GM12878 (cell line): ENCODE data around the gene DCBLD1. TPM values are rescaled to one million over a fixed set of nuclear protein-coding genes. Genes with fewer than 3 reads are reported as not detected.
A peak's percentile ranks its signal among the peaks of the same experiment; 100 is the strongest.

Experiments used
- ATAC-seq: fragments of 200-7000 bp; cut with Tn5 transposase; 3 replicates; pipeline ENCODE4 v1.9.1; 2020; ENCODE audit warnings: mild to moderate bottlenecking, moderate library complexity
- BruUV-seq: library from RNA; stranded (reverse); fragments of 400-500 nt; replicated peaks from 2 replicates; lab custom pipeline; 2021; lab: Mats Ljungman, UMichigan
- CTCF ChIA-PET: fragments of 300-600 bp; sonication (Branson Sonifier 250); formaldehyde crosslinking; extraction: SDS; loops from one replicate; lab custom pipeline; 2021; ENCODE audit warnings: inconsistent platforms; lab: Yijun Ruan, JAX
- POLR2A ChIA-PET: fragments of 350-600 bp; formaldehyde crosslinking; extraction: SDS; loops from one replicate; lab custom pipeline; 2021; ENCODE audit warnings: inconsistent platforms; lab: Charles Lee
- RAD21 ChIA-PET: fragments of 300-600 bp; sonication (Branson Sonifier 250); formaldehyde crosslinking; loops from one replicate; lab custom pipeline; 2023; ENCODE audit warnings: antibody characterized with exemption; ENCODE audit not compliant: unreplicated experiment; lab: Charles Lee
- SMC1A ChIA-PET: fragments of 300-600 bp; sonication (Branson Sonifier 250); formaldehyde crosslinking; loops from one replicate; lab custom pipeline; 2023; ENCODE audit not compliant: unreplicated experiment, uncharacterized antibody; lab: Charles Lee
- DNase-seq: peaks from one replicate; pipeline ENCODE4 v3.0.0-alpha.2; 2011; ENCODE audit warnings: low read depth, low spot score
- FAIRE-seq: peaks from 3 replicates; lab custom pipeline; 2011; peaks lifted over from hg19 to GRCh38; lab: Jason Lieb, UNC
- H2AFZ ChIP-seq: 2 replicates; pipeline ENCODE4 v1.6.0; 2011; ENCODE audit warnings: low read depth, low read length, control low read depth; ENCODE audit not compliant: control insufficient read depth
- H3K27ac ChIP-seq: 2 replicates; pipeline ENCODE4 v1.5.1; 2011; ENCODE audit warnings: control low read depth; ENCODE audit not compliant: control insufficient read depth, insufficient read depth
- H3K27me3 ChIP-seq, 2 experiments: replicated peaks in 1 of 2; 2 replicates each; pipeline versions ENCODE4 v1.6.0 to v1.6.1; 2011; ENCODE audit warnings: low read length in 1 of 2; ENCODE audit not compliant: control insufficient read depth in 2 of 2, insufficient read depth in 2 of 2
- H3K36me3 ChIP-seq, 2 experiments: 2 replicates each; pipeline ENCODE4 v1.5.1; 2011; ENCODE audit warnings: low read length in 1 of 2; ENCODE audit not compliant: control insufficient read depth in 2 of 2, insufficient read depth in 2 of 2
- H3K4me1 ChIP-seq: 2 replicates; pipeline ENCODE4 v1.6.1; 2011; ENCODE audit warnings: mild to moderate bottlenecking, low read length, moderate library complexity, mixed read lengths; ENCODE audit not compliant: control insufficient read depth, insufficient read depth
- H3K4me2 ChIP-seq: 2 replicates; pipeline ENCODE4 v1.6.0; 2011; ENCODE audit warnings: control low read depth; ENCODE audit not compliant: control insufficient read depth, insufficient read depth
- H3K4me3 ChIP-seq: fragments of 200-600 bp; sonication (generic); 2 replicates; pipeline ENCODE4 v1.5.1; 2016
- H3K79me2 ChIP-seq: 2 replicates; pipeline ENCODE4 v1.6.0; 2011; ENCODE audit warnings: low read length; ENCODE audit not compliant: control insufficient read depth, insufficient read depth
- H3K9ac ChIP-seq: 2 replicates; pipeline ENCODE4 v1.8.0; 2011; ENCODE audit warnings: low read length, control low read depth, mixed read lengths; ENCODE audit not compliant: control insufficient read depth, insufficient read depth
- H3K9me3 ChIP-seq: replicated peaks from 3 replicates; pipeline ENCODE4 v1.5.1; 2011; ENCODE audit warnings: mild to moderate bottlenecking, low read length; ENCODE audit not compliant: control insufficient read depth, insufficient read depth
- H4K20me1 ChIP-seq: 2 replicates; pipeline ENCODE4 v1.6.0; 2011; ENCODE audit not compliant: control insufficient read depth, insufficient read depth
- ATF7 ChIP-seq: fragments of 450-650 bp; IDR thresholded peaks from 2 replicates; pipeline ENCODE4 v1.6.1; 2016; ENCODE audit warnings: low read depth, mild to moderate bottlenecking
- BHLHE40 ChIP-seq, 2 experiments: fragments of 450-650 bp in 1 of 2; IDR thresholded peaks; 2 replicates each; pipeline ENCODE4 v1.6.1; 2011 to 2017; ENCODE audit warnings: low read depth in 2 of 2, borderline replicate concordance in 1 of 2, improper control_type of control experiment in 1 of 2, low read length in 1 of 2, mild to moderate bottlenecking in 1 of 2
- CBX3 ChIP-seq: fragments of 200-600 bp; sonication (generic); IDR thresholded peaks from 2 replicates; pipeline ENCODE4 v1.6.1; 2016; ENCODE audit warnings: low read depth, borderline replicate concordance
- CHD4 ChIP-seq: fragments of 200-600 bp; sonication (generic); IDR thresholded peaks from 2 replicates; pipeline ENCODE4 v1.6.1; 2016; ENCODE audit warnings: mild to moderate bottlenecking
- CREM ChIP-seq: IDR thresholded peaks from 2 replicates; pipeline ENCODE4 v1.6.1; 2014; ENCODE audit warnings: antibody characterized with exemption, low read depth
- GATAD2B ChIP-seq: fragments of 450-650 bp; conservative IDR thresholded peaks from 2 replicates; pipeline ENCODE4 v1.6.1; 2017; ENCODE audit warnings: low read depth, mild to moderate bottlenecking, moderate library complexity
- HSF1 ChIP-seq: fragments of 150-350 bp; IDR thresholded peaks from 2 replicates; pipeline ENCODE4 v1.6.1; 2014; ENCODE audit warnings: mild to moderate bottlenecking, low read depth, low read length
- IRF5 ChIP-seq: fragments of 450-650 bp; IDR thresholded peaks from 2 replicates; pipeline ENCODE4 v1.6.1; 2017; ENCODE audit warnings: borderline replicate concordance
- PBX3 ChIP-seq: IDR thresholded peaks from 2 replicates; pipeline ENCODE4 v1.6.1; 2011; ENCODE audit warnings: mild to moderate bottlenecking, low read depth, low read length, moderate library complexity; ENCODE audit not compliant: insufficient replicate concordance
- SKIL ChIP-seq: fragments of 450-650 bp; IDR thresholded peaks from 2 replicates; pipeline ENCODE4 v1.6.1; 2017; ENCODE audit warnings: mild to moderate bottlenecking, low read depth, inconsistent platforms; ENCODE audit not compliant: poor library complexity, severe bottlenecking
- SMARCA5 ChIP-seq: fragments of 450-650 bp; IDR thresholded peaks from 2 replicates; pipeline ENCODE4 v1.6.1; 2017; ENCODE audit warnings: mild to moderate bottlenecking
- ZNF217 ChIP-seq: fragments of 450-650 bp; IDR thresholded peaks from 2 replicates; pipeline ENCODE4 v1.6.1; 2017; ENCODE audit warnings: antibody characterized with exemption, mild to moderate bottlenecking
- WGBS: methylation state at CpG from one replicate; pipeline ENCODE4 v1.1.6; 2016; ENCODE audit warnings: low lambda C conversion rate; ENCODE audit not compliant: insufficient replicate concordance, insufficient coverage; ENCODE audit errors: missing lambda C conversion rate; 5-methylcytosine and 5-hydroxymethylcytosine counted together
- in situ Hi-C: fragments of 300-500 bp; cut with MboI; formaldehyde crosslinking; loops from 9 replicates; pipeline ENCODE4 v1.14.3; 2018; ENCODE audit warnings: mixed read lengths
- intact Hi-C: fragments of 100-400 bp; cut with micrococcal nuclease; formaldehyde crosslinking; loops from one replicate; pipeline ENCODE4 v1.14.2; 2022; ENCODE audit not compliant: unreplicated experiment
- polyA plus RNA-seq, 11 experiments: library from polyadenylated mRNA; depleted of rRNA in 4 of 11; unstranded in 6 of 11; stranded (reverse) in 5 of 11; fragments of >200 nt; fragmentation: Nextera tagmentation in 4 of 11; fragmentation: Illumina TruSeq in 1 of 11; extraction: Ambion mirVana in 4 of 11; extraction: Trizol in 1 of 11; gene quantifications; 1 replicate in 1 of 11; 2 replicates in 10 of 11; pipeline versions ENCODE4 v1.2.1 to v1.2.3, GENCODE V29; 2011 to 2016; ENCODE audit warnings: inconsistent platforms in 2 of 11, missing spikeins in 2 of 11, low read depth in 1 of 11
- total RNA-seq, 4 experiments: library from RNA; depleted of rRNA in 3 of 4; stranded (reverse); fragments of >200 nt in 3 of 4; fragmentation: Illumina TruSeq in 1 of 4; extraction: Trizol in 1 of 4; gene quantifications; 2 replicates each; pipeline versions ENCODE4 v1.2.1 to v1.2.3, GENCODE V29; 2013 to 2021

Gene DCBLD1
- total and polyA plus RNA-seq, 10 of the 15 experiments (the other 5 are each of a cell fraction or from before 2014, with no cell fraction given) = 0.92 to 9.2 (median 8.3) TPM

GRCh38 chr6:117448732-117449485, 33.6 kb upstream of the DCBLD1 start:
- intact Hi-C loops = loop anchor here (2.0 kb wide), 1 partner anchor 382 kb away; no protein-coding TSS in a partner anchor
- TF ChIP-seq CREM (no peak), ZNF217 (no peak), HSF1 (no peak), SMARCA5 (no peak), CBX3 (no peak), GATAD2B (no peak), BHLHE40 (IDR thresholded peaks at IDR 0.05; ENCODE audit: borderline replicate concordance in 1 of 2, low read depth in 2 of 2, low read length in 1 of 2) (no peak), CHD4 (no peak), SKIL (no peak), ATF7 (no peak), IRF5 (no peak), PBX3 (no peak)

More at GRCh38 chr6:117448732-117449485, 33.6 kb upstream of the DCBLD1 start:
- H3K27me3 ChIP-seq = no peaks in the 10 kb centered on the region
- FAIRE-seq = peak; percentile 52
- ChIA-PET SMC1A (interaction anchor here (0.6 to 5.2 kb wide), 17 partner anchors 7 to 691 kb away, joined by 3 to 61 read pairs (median 6); partner anchors contain the start of genes GOPC and ROS1), RAD21 (interaction anchor here (1.2 to 5.3 kb wide), 6 partner anchors 30 to 381 kb away, joined by 8 to 71 read pairs (median 12); partner anchors contain the start of gene GOPC), CTCF (interaction anchor here (0.8 to 6.4 kb wide), 21 partner anchors 8 to 1662 kb away, joined by 3 to 121 read pairs (median 7); partner anchors contain the start of genes GOPC and ROS1), POLR2A (no interaction called here)
- H3K79me2 ChIP-seq = no peaks in the 10 kb centered on the region
- H3K4me3 ChIP-seq = no peak overlapping the region
- no peak for ATAC-seq
- no peak for DNase-seq
- no peaks in the 10 kb centered on the region for H4K20me1 ChIP-seq
- no peak overlapping the region for H3K9ac ChIP-seq
- H3K27ac ChIP-seq = no peak overlapping the region
- H3K4me1 ChIP-seq = no peaks in the 10 kb centered on the region
- 53% methylated on average over 6 of the region's 6 CpGs for WGBS
- no peaks in the 10 kb centered on the region for H3K9me3 ChIP-seq
- H3K4me2 ChIP-seq = no peak overlapping the region
- H3K36me3 ChIP-seq = no peaks in the 10 kb centered on the region
- no peak overlapping the region for H2AFZ ChIP-seq
- no TSS peak for BruUV-seq
- in situ Hi-C loops = loop anchor here (5.0 kb wide), 1 partner anchor 103 kb away; no protein-coding TSS in a partner anchor
